Esophagus squamous epithelium (tissue), 4 donors: Measurements from ENCODE around the gene PRELP.

ENCODE experiments used
- POLR2A ChIP-seq, 4 donors: fragments of 450-650 bp; IDR thresholded peaks; one replicate each; pipeline ENCODE4 v1.6.1; 2017; ENCODE audit warnings: antibody characterized with exemption in 4 of 4, mild to moderate bottlenecking in 4 of 4, moderate library complexity in 3 of 4
- TF ChIP-seq, protein P1 (sequence below), 6 experiments: fragments of 450-650 bp in 4 of 6; fragments of 200-600 bp in 2 of 6; sonication (generic) in 2 of 6; IDR thresholded peaks; one replicate each; pipeline ENCODE4 v1.5.1; 2016 to 2019; ENCODE audit warnings: antibody characterized with exemption in 6 of 6, mild to moderate bottlenecking in 4 of 6, moderate library complexity in 4 of 6

DNA sequence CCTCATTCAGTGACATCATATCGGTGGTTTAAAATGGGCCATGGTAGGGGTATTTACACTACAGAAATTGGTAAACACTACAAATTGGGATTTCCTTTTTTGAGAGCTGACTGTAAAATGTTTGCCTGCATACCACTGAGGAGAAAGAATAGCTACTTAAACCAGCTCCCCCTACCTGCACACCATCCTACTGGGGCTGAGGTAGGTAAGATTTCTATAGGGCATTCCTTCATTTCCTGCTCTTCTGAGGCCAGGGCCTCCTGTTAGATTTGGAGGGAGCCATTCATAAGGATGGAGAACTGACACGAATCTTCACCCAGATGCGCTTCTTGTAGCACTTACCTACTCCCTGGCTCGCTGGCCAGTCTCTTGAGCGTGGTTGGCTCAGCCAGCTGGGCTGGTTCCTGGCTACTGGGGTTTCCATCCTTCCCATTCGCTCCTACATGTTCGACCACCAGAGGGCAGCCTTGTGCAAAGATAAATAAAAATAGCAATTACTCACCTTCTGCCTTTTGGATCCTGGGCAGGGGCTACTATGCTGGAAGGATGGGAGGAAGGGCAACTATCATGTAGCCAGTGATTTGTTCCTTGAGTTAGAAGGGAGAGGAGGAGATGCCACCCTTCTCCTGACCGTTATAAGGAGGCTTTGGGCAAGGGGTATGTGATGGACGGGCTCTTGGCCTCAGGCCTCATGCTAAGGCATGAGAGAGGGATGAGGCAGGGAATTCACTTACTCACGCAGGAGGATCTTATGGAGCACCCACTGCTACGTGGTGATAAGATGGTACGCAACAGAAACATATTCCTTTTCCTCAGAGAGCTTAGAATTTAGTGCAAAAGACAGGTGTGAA lies 29.0 kb downstream of the PRELP start:
- TF ChIP-seq, protein P1, sequence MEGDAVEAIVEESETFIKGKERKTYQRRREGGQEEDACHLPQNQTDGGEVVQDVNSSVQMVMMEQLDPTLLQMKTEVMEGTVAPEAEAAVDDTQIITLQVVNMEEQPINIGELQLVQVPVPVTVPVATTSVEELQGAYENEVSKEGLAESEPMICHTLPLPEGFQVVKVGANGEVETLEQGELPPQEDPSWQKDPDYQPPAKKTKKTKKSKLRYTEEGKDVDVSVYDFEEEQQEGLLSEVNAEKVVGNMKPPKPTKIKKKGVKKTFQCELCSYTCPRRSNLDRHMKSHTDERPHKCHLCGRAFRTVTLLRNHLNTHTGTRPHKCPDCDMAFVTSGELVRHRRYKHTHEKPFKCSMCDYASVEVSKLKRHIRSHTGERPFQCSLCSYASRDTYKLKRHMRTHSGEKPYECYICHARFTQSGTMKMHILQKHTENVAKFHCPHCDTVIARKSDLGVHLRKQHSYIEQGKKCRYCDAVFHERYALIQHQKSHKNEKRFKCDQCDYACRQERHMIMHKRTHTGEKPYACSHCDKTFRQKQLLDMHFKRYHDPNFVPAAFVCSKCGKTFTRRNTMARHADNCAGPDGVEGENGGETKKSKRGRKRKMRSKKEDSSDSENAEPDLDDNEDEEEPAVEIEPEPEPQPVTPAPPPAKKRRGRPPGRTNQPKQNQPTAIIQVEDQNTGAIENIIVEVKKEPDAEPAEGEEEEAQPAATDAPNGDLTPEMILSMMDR (IDR thresholded peaks at IDR 0.05): peak; percentile 73 to 92 (median 88)
- TF ChIP-seq POLR2A (IDR thresholded peaks at IDR 0.05): no peak
